KMS-11 (cell line): ENCODE measurements around the gene PFDN6.
A peak's percentile ranks its signal among the peaks of the same experiment; 100 is the strongest.

Experiments
- H2AFZ ChIP-seq: fragments of 200-600 bp; sonication (generic); 2 replicates; pipeline ENCODE4 v1.6.1; 2016; ENCODE audit warnings: antibody characterized with exemption, mixed run types, low read depth
- H3K27ac ChIP-seq: fragments of 200-600 bp; sonication (generic); 2 replicates; pipeline ENCODE4 v1.6.1; 2016; ENCODE audit warnings: mild to moderate bottlenecking, mixed run types
- H3K27me3 ChIP-seq: fragments of 200-600 bp; sonication (generic); 2 replicates; pipeline ENCODE4 v1.6.1; 2017; ENCODE audit warnings: mild to moderate bottlenecking, low read depth, mixed run types, moderate library complexity; ENCODE audit not compliant: insufficient read depth
- H3K36me3 ChIP-seq: fragments of 200-600 bp; sonication (generic); 2 replicates; pipeline ENCODE4 v1.6.1; 2017; ENCODE audit warnings: mild to moderate bottlenecking, mixed run types; ENCODE audit not compliant: insufficient read depth
- H3K4me1 ChIP-seq: fragments of 200-600 bp; sonication (generic); 2 replicates; pipeline ENCODE4 v1.6.1; 2016; ENCODE audit warnings: mild to moderate bottlenecking, low read depth, mixed run types; ENCODE audit not compliant: poor library complexity, severe bottlenecking
- H3K4me2 ChIP-seq: fragments of 200-600 bp; sonication (generic); 2 replicates; pipeline ENCODE4 v1.7.0; 2016; ENCODE audit warnings: mild to moderate bottlenecking, mixed run types
- H3K4me3 ChIP-seq: fragments of 200-600 bp; sonication (generic); IDR thresholded peaks from 2 replicates; pipeline ENCODE4 v1.6.1; 2017; ENCODE audit warnings: low read depth, low read length, mixed read lengths; ENCODE audit not compliant: insufficient read depth
- H3K79me2 ChIP-seq: fragments of 200-600 bp; sonication (generic); 2 replicates; pipeline ENCODE4 v1.6.1; 2016; ENCODE audit warnings: low read depth, mixed run types; ENCODE audit not compliant: insufficient read depth
- H3K9ac ChIP-seq: fragments of 200-600 bp; sonication (generic); 2 replicates; pipeline ENCODE4 v1.6.1; 2016; ENCODE audit warnings: mild to moderate bottlenecking, mixed run types
- H4K20me1 ChIP-seq: fragments of 200-600 bp; sonication (generic); 2 replicates; pipeline ENCODE4 v1.6.1; 2016; ENCODE audit warnings: mild to moderate bottlenecking, mixed run types; ENCODE audit not compliant: insufficient read depth
- TF ChIP-seq, protein P1 (sequence below): fragments of 200-600 bp; sonication (generic); conservative IDR thresholded peaks from 2 replicates; pipeline ENCODE4 v1.6.1; 2017; ENCODE audit warnings: low read depth, mild to moderate bottlenecking, antibody characterized with exemption, low read length, moderate library complexity, mixed read lengths

Gene PFDN6

GRCh38 chr6:33312361-33313104 is 23.1 kb downstream of the PFDN6 start:
- Histone ChIP-seq H3K27me3 (no peaks in the 10 kb centered on the region), H3K4me3 (no peak overlapping the region), H3K36me3 (no peaks in the 10 kb centered on the region), H3K4me1 (peaks cover 34% of the 10 kb centered on the region), H3K79me2 (peaks cover 30% of the 10 kb centered on the region), H3K4me2 (peak overlapping the region; percentile 97), H3K9ac (peak overlapping the region; percentile 72), H4K20me1 (no peaks in the 10 kb centered on the region), H3K27ac (peak overlapping the region; percentile 84), H2AFZ (peak overlapping the region; percentile 42; the same call in 1 of the 2 replicates)
- TF ChIP-seq, protein P1, sequence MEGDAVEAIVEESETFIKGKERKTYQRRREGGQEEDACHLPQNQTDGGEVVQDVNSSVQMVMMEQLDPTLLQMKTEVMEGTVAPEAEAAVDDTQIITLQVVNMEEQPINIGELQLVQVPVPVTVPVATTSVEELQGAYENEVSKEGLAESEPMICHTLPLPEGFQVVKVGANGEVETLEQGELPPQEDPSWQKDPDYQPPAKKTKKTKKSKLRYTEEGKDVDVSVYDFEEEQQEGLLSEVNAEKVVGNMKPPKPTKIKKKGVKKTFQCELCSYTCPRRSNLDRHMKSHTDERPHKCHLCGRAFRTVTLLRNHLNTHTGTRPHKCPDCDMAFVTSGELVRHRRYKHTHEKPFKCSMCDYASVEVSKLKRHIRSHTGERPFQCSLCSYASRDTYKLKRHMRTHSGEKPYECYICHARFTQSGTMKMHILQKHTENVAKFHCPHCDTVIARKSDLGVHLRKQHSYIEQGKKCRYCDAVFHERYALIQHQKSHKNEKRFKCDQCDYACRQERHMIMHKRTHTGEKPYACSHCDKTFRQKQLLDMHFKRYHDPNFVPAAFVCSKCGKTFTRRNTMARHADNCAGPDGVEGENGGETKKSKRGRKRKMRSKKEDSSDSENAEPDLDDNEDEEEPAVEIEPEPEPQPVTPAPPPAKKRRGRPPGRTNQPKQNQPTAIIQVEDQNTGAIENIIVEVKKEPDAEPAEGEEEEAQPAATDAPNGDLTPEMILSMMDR: no peak

GRCh38 chr6:33313105-33313708 is 23.8 kb downstream of the PFDN6 start:
- Histone ChIP-seq H3K27ac (peak overlapping the region; percentile 84), H3K4me3 (no peak overlapping the region), H3K9ac (peak overlapping the region; percentile 72), H3K27me3 (no peaks in the 10 kb centered on the region), H3K79me2 (peaks cover 29% of the 10 kb centered on the region), H3K4me2 (peak overlapping the region; percentile 97), H3K36me3 (no peaks in the 10 kb centered on the region), H3K4me1 (peaks cover 34% of the 10 kb centered on the region), H4K20me1 (no peaks in the 10 kb centered on the region), H2AFZ (peak overlapping the region; percentile 42; the same call in 1 of the 2 replicates)
- TF ChIP-seq, protein P1: no peak

GRCh38 chr6:33313709-33314514 is 24.5 kb downstream of the PFDN6 start, which contains the start of gene TAPBP:
Gene TAPBP (minus strand): TSS chr6:33314078. CDS start chr6:33314041, 37 bp downstream.
- no peaks in the 10 kb centered on the region for H4K20me1 ChIP-seq
- TF ChIP-seq, protein P1: no peak
- peaks cover 41% of the 10 kb centered on the region for H3K4me1 ChIP-seq
- H3K27me3 ChIP-seq: no peaks in the 10 kb centered on the region
- peak within 1 kb of the TSS; percentile 84 for H3K27ac ChIP-seq
- H3K4me2 ChIP-seq: peak within 1 kb of the TSS; percentile 97
- H3K4me3 ChIP-seq: no peak within 1 kb of the TSS
- peaks cover 28% of the 10 kb centered on the region for H3K79me2 ChIP-seq
- H2AFZ ChIP-seq: peak within 1 kb of the TSS; percentile 42; the same call in 1 of the 2 replicates
- H3K9ac ChIP-seq: peak within 1 kb of the TSS; percentile 72
- no peaks in the 10 kb centered on the region for H3K36me3 ChIP-seq

- Histone ChIP-seq H3K4me2 (peak overlapping the region; percentile 88), H3K36me3 (no peaks in the 10 kb centered on the region), H3K4me3 (no peak overlapping the region), H3K4me1 (peaks cover 46% of the 10 kb centered on the region), H2AFZ (peak overlapping the region; percentile 42; the same call in 1 of the 2 replicates), H3K27ac (peak overlapping the region; percentile 84), H3K79me2 (peaks cover 24% of the 10 kb centered on the region), H3K9ac (peak overlapping the region; percentile 72; the same call in 1 of the 2 replicates), H3K27me3 (no peaks in the 10 kb centered on the region), H4K20me1 (no peaks in the 10 kb centered on the region)
- TF ChIP-seq, protein P1: no peak
Measured at GRCh38 chr6:33314515-33314942, 25.1 kb downstream of the PFDN6 start.
